Osteocyte (in vitro differentiated cells): ENCODE data around the gene PPM1H. TPM values are rescaled to one million over a fixed set of nuclear protein-coding genes. Genes with fewer than 3 reads are reported as not detected.

ENCODE experiments used
- DNase-seq: peaks from one replicate; pipeline ENCODE4 v3.0.0; 2021; ENCODE audit warnings: mixed read lengths; ENCODE audit not compliant: unreplicated experiment; ENCODE audit errors: extremely low spot score
- H3K27ac Mint-ChIP-seq: one replicate; pipeline ENCODE4 v1.8.0; 2021; ENCODE audit warnings: mild to moderate bottlenecking, mixed read lengths; ENCODE audit not compliant: unreplicated experiment
- H3K27me3 Mint-ChIP-seq: one replicate; pipeline ENCODE4 v1.8.0; 2021; ENCODE audit warnings: mixed read lengths; ENCODE audit not compliant: unreplicated experiment
- H3K36me3 Mint-ChIP-seq: one replicate; pipeline ENCODE4 v1.8.0; 2021; ENCODE audit warnings: mixed read lengths; ENCODE audit not compliant: unreplicated experiment
- H3K4me1 Mint-ChIP-seq: one replicate; pipeline ENCODE4 v1.8.0; 2021; ENCODE audit warnings: mixed read lengths; ENCODE audit not compliant: unreplicated experiment
- H3K4me3 Mint-ChIP-seq: one replicate; pipeline ENCODE4 v1.8.0; 2021; ENCODE audit warnings: mild to moderate bottlenecking, moderate library complexity, mixed read lengths; ENCODE audit not compliant: unreplicated experiment
- H3K9me3 Mint-ChIP-seq: one replicate; pipeline ENCODE4 v1.8.0; 2021; ENCODE audit warnings: mixed read lengths; ENCODE audit not compliant: unreplicated experiment
- CTCF ChIP-seq: fragments of 200-600 bp; sonication (generic); IDR thresholded peaks from 2 replicates; pipeline ENCODE4 v1.5.0; 2021; ENCODE audit warnings: antibody characterized with exemption, mild to moderate bottlenecking, moderate library complexity
- total RNA-seq: library from RNA; stranded (reverse); gene quantifications from 2 replicates; pipeline ENCODE4 v1.2.1, GENCODE V29; 2021

Gene PPM1H
- total RNA-seq, 1 donor from 2014 or later: 60.8 TPM

- Mint-ChIP-seq H3K9me3 (no peaks in the 10 kb centered on the region), H3K36me3 (peaks cover 27% of the 10 kb centered on the region), H3K27ac (no peak overlapping the region), H3K4me1 (peaks cover 66% of the 10 kb centered on the region), H3K4me3 (no peak overlapping the region), H3K27me3 (no peaks in the 10 kb centered on the region)
- DNase-seq: no peak
- no peak for TF ChIP-seq CTCF
Measured at GRCh38 chr12:62722971-62723680, 211.8 kb downstream of the PPM1H start.

GRCh38 chr12:62720661-62721330, 214.2 kb downstream of the PPM1H start:
- Mint-ChIP-seq H3K4me3 (no peak overlapping the region), H3K36me3 (peaks cover 28% of the 10 kb centered on the region), H3K9me3 (no peaks in the 10 kb centered on the region), H3K4me1 (peaks cover 58% of the 10 kb centered on the region), H3K27ac (peak overlapping the region; percentile 38), H3K27me3 (no peaks in the 10 kb centered on the region)
- no peak for TF ChIP-seq CTCF
- no peak for DNase-seq

- peaks cover 30% of the 10 kb centered on the region for H3K36me3 Mint-ChIP-seq
- no peak overlapping the region for H3K4me3 Mint-ChIP-seq
- no peaks in the 10 kb centered on the region for H3K9me3 Mint-ChIP-seq
- no peak for DNase-seq
- H3K27me3 Mint-ChIP-seq: no peaks in the 10 kb centered on the region
- peaks cover 58% of the 10 kb centered on the region for H3K4me1 Mint-ChIP-seq
- no peak for TF ChIP-seq CTCF
- H3K27ac Mint-ChIP-seq: peak overlapping the region; percentile 38
Measured at GRCh38 chr12:62720025-62720424, 214.9 kb downstream of the PPM1H start.

- no peaks in the 10 kb centered on the region for H3K27me3 Mint-ChIP-seq
- DNase-seq: no peak
- H3K36me3 Mint-ChIP-seq: peaks cover 38% of the 10 kb centered on the region
- no peak overlapping the region for H3K27ac Mint-ChIP-seq
- H3K4me1 Mint-ChIP-seq: peaks cover 57% of the 10 kb centered on the region
- H3K4me3 Mint-ChIP-seq: no peak overlapping the region
- H3K9me3 Mint-ChIP-seq: no peaks in the 10 kb centered on the region
- no peak for TF ChIP-seq CTCF
Measured at GRCh38 chr12:62718762-62719426, 216.1 kb downstream of the PPM1H start.

- Mint-ChIP-seq H3K4me1 (peaks cover 51% of the 10 kb centered on the region), H3K27ac (peak overlapping the region; percentile 23), H3K27me3 (no peaks in the 10 kb centered on the region), H3K9me3 (no peaks in the 10 kb centered on the region), H3K4me3 (no peak overlapping the region), H3K36me3 (peaks cover 39% of the 10 kb centered on the region)
- TF ChIP-seq CTCF: no peak
- DNase-seq: no peak
Measured at GRCh38 chr12:62717643-62718042, 217.3 kb downstream of the PPM1H start.
